Neuronal stem cell (in vitro differentiated cells): ENCODE data around the gene CPPED1.
"Not testable (repeated sequence)": the region's sequence is repeated elsewhere in the genome, so short reads cannot be mapped to it uniquely, and the experiment has no call there.

Source experiments
- DNase-seq: peaks from one replicate; pipeline ENCODE4 v3.0.0-alpha.2; 2013; ENCODE audit warnings: low spot score
- H2AFZ ChIP-seq: one replicate; pipeline ENCODE4 v1.6.1; 2013; ENCODE audit warnings: mild to moderate bottlenecking, low read length, inconsistent platforms
- H2AK5ac ChIP-seq: 2 replicates; pipeline ENCODE4 v1.6.1; 2013; ENCODE audit warnings: low read depth, mild to moderate bottlenecking, inconsistent platforms, low read length, moderate library complexity, mixed read lengths
- H2BK120ac ChIP-seq: 2 replicates; pipeline ENCODE4 v1.6.1; 2013; ENCODE audit warnings: low read depth, mild to moderate bottlenecking, inconsistent platforms, low read length, moderate library complexity, mixed read lengths
- H2BK12ac ChIP-seq: one replicate; pipeline ENCODE4 v1.6.1; 2013; ENCODE audit warnings: low read length, inconsistent platforms
- H2BK15ac ChIP-seq: 2 replicates; pipeline ENCODE4 v1.6.1; 2013; ENCODE audit warnings: mild to moderate bottlenecking, low read length, inconsistent platforms, mixed read lengths
- H2BK5ac ChIP-seq: one replicate; pipeline ENCODE4 v1.6.1; 2013; ENCODE audit warnings: inconsistent platforms, mild to moderate bottlenecking, low read length, moderate library complexity
- H3K14ac ChIP-seq: one replicate; pipeline ENCODE4 v1.6.1; 2013; ENCODE audit warnings: low read length, inconsistent platforms
- H3K18ac ChIP-seq: 2 replicates; pipeline ENCODE4 v1.6.1; 2013; ENCODE audit warnings: low read length, inconsistent platforms
- H3K23ac ChIP-seq: 2 replicates; pipeline ENCODE4 v1.6.1; 2013; ENCODE audit warnings: low read depth, mild to moderate bottlenecking, mixed read lengths, low read length, inconsistent platforms; ENCODE audit not compliant: poor library complexity
- H3K27ac ChIP-seq: replicated peaks from 3 replicates; pipeline ENCODE4 v1.5.1; 2013; ENCODE audit warnings: low read length, inconsistent platforms
- H3K27me3 ChIP-seq, 3 experiments: 2 replicates each; pipeline ENCODE4 v1.6.1; 2013; ENCODE audit warnings: low read length in 3 of 3, mild to moderate bottlenecking in 2 of 3, inconsistent platforms in 1 of 3, low read depth in 1 of 3, mixed read lengths in 1 of 3, moderate library complexity in 1 of 3; ENCODE audit not compliant: control insufficient read depth in 3 of 3, insufficient read depth in 3 of 3
- H3K36me3 ChIP-seq, 2 donors: replicated peaks in 1 of 2; 2 replicates each; pipeline ENCODE4 v1.6.1; 2013; ENCODE audit warnings: low read length in 2 of 2; ENCODE audit not compliant: control insufficient read depth in 2 of 2, insufficient read depth in 2 of 2
- H3K4ac ChIP-seq: 2 replicates; pipeline ENCODE4 v1.6.1; 2013; ENCODE audit warnings: inconsistent platforms, mild to moderate bottlenecking, low read length, moderate library complexity
- H3K4me1 ChIP-seq, 2 donors: 1 replicate in 1 of 2; 2 replicates in 1 of 2; pipeline ENCODE4 v1.6.1; 2013; ENCODE audit warnings: low read length in 2 of 2, low read depth in 1 of 2; ENCODE audit not compliant: control insufficient read depth in 2 of 2, insufficient read depth in 1 of 2
- H3K4me2 ChIP-seq: one replicate; pipeline ENCODE4 v1.6.1; 2013; ENCODE audit warnings: mild to moderate bottlenecking, low read length, inconsistent platforms; ENCODE audit not compliant: insufficient read depth, poor library complexity, severe bottlenecking
- H3K4me3 ChIP-seq, 2 donors: 2 replicates each; pipeline ENCODE4 v1.5.1; 2013; ENCODE audit warnings: low read length in 2 of 2, mild to moderate bottlenecking in 2 of 2, inconsistent platforms in 1 of 2, moderate library complexity in 1 of 2
- H3K79me1 ChIP-seq: one replicate; pipeline ENCODE4 v1.6.1; 2013; ENCODE audit warnings: low read depth, mild to moderate bottlenecking, inconsistent platforms, low read length, moderate library complexity
- H3K9ac ChIP-seq: one replicate; pipeline ENCODE4 v1.6.1; 2013; ENCODE audit warnings: mild to moderate bottlenecking, low read depth, low read length, inconsistent platforms; ENCODE audit not compliant: poor library complexity
- H3K9me3 ChIP-seq, 2 donors: replicated peaks in 1 of 2; 2 replicates each; pipeline versions ENCODE3 to v1.6.1; 2013; ENCODE audit warnings: low read length in 2 of 2, mild to moderate bottlenecking in 2 of 2, inconsistent platforms in 1 of 2, low read depth in 1 of 2, mixed read lengths in 1 of 2, moderate library complexity in 1 of 2; ENCODE audit not compliant: control insufficient read depth in 2 of 2, insufficient read depth in 1 of 2
- H4K8ac ChIP-seq: one replicate; pipeline ENCODE4 v1.6.1; 2013; ENCODE audit warnings: low read depth, mild to moderate bottlenecking, inconsistent platforms, low read length, moderate library complexity
- H4K91ac ChIP-seq: one replicate; pipeline ENCODE4 v1.6.1; 2013; ENCODE audit warnings: low read length, low read depth, mild to moderate bottlenecking, inconsistent platforms; ENCODE audit not compliant: poor library complexity
- WGBS, 2 donors: extraction: QIAGEN DNeasy Blood & Tissue Kit; methylation state at CpG; one replicate each; pipeline ENCODE4 v1.1.7; 2013; ENCODE audit warnings: missing lambda C conversion rate in 2 of 2, mixed read lengths in 1 of 2; ENCODE audit not compliant: insufficient read length in 2 of 2, insufficient replicate concordance in 1 of 2; ENCODE audit errors: extremely low coverage in 2 of 2; 5-methylcytosine and 5-hydroxymethylcytosine counted together

Gene CPPED1

DNA sequence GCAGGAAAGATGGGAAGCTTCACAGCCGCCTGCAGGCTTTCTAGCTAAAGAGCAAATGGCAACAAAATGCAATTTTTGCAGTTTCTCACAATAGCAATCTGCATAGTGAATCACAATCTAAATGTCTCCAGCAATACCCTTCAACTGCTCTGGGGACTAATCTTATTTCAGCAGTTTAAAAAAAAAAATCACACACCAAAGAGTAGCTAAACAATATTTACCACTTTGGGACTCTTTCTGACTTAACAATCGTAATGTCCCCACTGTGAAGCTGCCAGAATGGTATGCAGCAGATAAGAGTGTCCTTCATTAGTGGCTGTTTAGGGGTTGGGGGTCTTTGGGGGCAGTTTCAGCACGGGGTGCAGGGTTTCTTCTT lies 9.8 kb downstream of the CPPED1 start:
- no peak overlapping the region for H3K4me3 ChIP-seq
- H3K18ac ChIP-seq = no peak overlapping the region
- H3K9me3 ChIP-seq = peaks cover 0 to 2% of the 10 kb centered on the region in 2 donors
- no peaks in the 10 kb centered on the region for H3K27me3 ChIP-seq
- no peak overlapping the region for H4K8ac ChIP-seq
- no peak for DNase-seq
- H2BK5ac ChIP-seq = no peak overlapping the region
- no peaks in the 10 kb centered on the region for H3K36me3 ChIP-seq
- H2AK5ac ChIP-seq = no peak overlapping the region
- no peak overlapping the region for H2BK120ac ChIP-seq
- no peak overlapping the region for H3K9ac ChIP-seq
- no peaks in the 10 kb centered on the region for H3K79me1 ChIP-seq
- H4K91ac ChIP-seq = no peak overlapping the region
- WGBS, 2 donors = no CpG with 5 or more reads among the region's 3 CpGs
- H2AFZ ChIP-seq = no peak overlapping the region
- H2BK12ac ChIP-seq = no peak overlapping the region
- no peak overlapping the region for H3K23ac ChIP-seq
- H3K14ac ChIP-seq = no peak overlapping the region
- no peak overlapping the region for H2BK15ac ChIP-seq
- no peak overlapping the region for H3K4me2 ChIP-seq
- H3K4me1 ChIP-seq = no peaks in the 10 kb centered on the region
- no peak overlapping the region for H3K27ac ChIP-seq
- no peak overlapping the region for H3K4ac ChIP-seq

- DNase-seq = no peak
- Histone ChIP-seq H2BK120ac (no peak overlapping the region), H3K4ac (no peak overlapping the region), H3K79me1 (no peaks in the 10 kb centered on the region), H2BK15ac (no peak overlapping the region), H3K4me2 (no peak overlapping the region), H3K4me3 (no peak overlapping the region), H2BK12ac (no peak overlapping the region), H4K91ac (no peak overlapping the region), H3K27ac (no peak overlapping the region), H3K4me1 (no peaks in the 10 kb centered on the region), H2BK5ac (no peak overlapping the region), H4K8ac (no peak overlapping the region), H3K9ac (no peak overlapping the region), H3K9me3 (peaks cover 0 to 2% of the 10 kb centered on the region in 2 donors), H3K27me3 (no peaks in the 10 kb centered on the region), H2AK5ac (no peak overlapping the region), H3K36me3 (no peaks in the 10 kb centered on the region), H2AFZ (no peak overlapping the region), H3K14ac (no peak overlapping the region), H3K18ac (no peak overlapping the region), H3K23ac (no peak overlapping the region)
- WGBS, 2 donors = no CpG with 5 or more reads among the region's 9 CpGs
Measured at GRCh38 chr16:12793120-12793864, 10.4 kb downstream of the CPPED1 start.

DNA sequence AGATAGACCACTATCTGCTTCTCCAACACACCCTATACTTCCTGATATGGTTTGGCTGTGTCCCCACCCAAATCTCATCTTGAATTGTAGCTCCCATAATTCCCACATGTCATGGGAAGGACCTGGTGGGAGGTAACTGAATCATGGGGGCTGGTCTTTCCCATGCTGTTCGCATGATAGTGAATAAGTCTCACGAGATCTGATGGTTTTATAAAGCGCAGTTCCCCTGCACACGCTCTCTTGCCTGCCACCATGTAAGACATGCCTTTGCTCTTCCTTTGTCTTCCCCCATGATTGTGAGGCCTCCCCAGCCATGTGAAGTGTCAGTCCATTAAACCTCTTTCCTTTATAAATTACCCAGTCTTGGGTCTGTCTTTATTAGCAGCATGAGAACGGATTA lies 11.2 kb downstream of the CPPED1 start:
- H3K27me3 ChIP-seq, H2AFZ ChIP-seq, H4K91ac ChIP-seq, H3K4me2 ChIP-seq, H3K23ac ChIP-seq, H3K4ac ChIP-seq, H2BK12ac ChIP-seq, H3K9me3 ChIP-seq, H3K79me1 ChIP-seq, H2BK15ac ChIP-seq, H3K18ac ChIP-seq, DNase-seq, H3K4me1 ChIP-seq, H3K14ac ChIP-seq, H2AK5ac ChIP-seq, H3K36me3 ChIP-seq, H4K8ac ChIP-seq, H2BK5ac ChIP-seq, H2BK120ac ChIP-seq, H3K27ac ChIP-seq, H3K9ac ChIP-seq, H3K4me3 ChIP-seq: not testable (repeated sequence)
- no CpG with 5 or more reads among the region's 5 CpGs for WGBS, 2 donors

DNA sequence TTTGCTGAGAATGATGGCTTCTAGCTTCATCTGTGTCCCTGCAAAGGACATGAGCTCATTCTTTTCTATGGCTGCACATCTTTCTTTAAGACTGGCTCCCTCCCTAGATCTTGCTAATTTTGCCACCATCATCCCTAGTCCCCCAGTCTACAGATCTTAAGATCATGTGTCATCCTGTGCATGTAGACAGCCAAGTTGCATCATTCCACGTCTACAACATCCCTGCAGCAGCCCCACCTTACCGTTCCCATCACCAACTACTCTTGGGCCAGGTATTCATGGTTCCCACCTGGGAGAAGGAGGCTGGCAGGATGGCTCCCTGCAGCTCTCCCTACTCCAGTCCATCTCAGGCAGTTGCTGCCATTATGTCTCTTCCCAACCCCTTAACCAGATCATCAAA lies 12.3 kb downstream of the CPPED1 start:
- no peaks in the 10 kb centered on the region for H3K79me1 ChIP-seq
- H3K4me2 ChIP-seq = no peak overlapping the region
- H2BK120ac ChIP-seq = no peak overlapping the region
- no peak overlapping the region for H3K14ac ChIP-seq
- H3K4me3 ChIP-seq = no peak overlapping the region
- DNase-seq = no peak
- H4K91ac ChIP-seq = no peak overlapping the region
- H2AFZ ChIP-seq = no peak overlapping the region
- H3K9me3 ChIP-seq = peaks cover 0 to 2% of the 10 kb centered on the region in 2 donors
- H4K8ac ChIP-seq = no peak overlapping the region
- no peak overlapping the region for H2BK15ac ChIP-seq
- no peak overlapping the region for H3K23ac ChIP-seq
- no peaks in the 10 kb centered on the region for H3K4me1 ChIP-seq
- no peak overlapping the region for H2AK5ac ChIP-seq
- H3K4ac ChIP-seq = no peak overlapping the region
- H3K9ac ChIP-seq = no peak overlapping the region
- WGBS, 2 donors = no CpG with 5 or more reads among the region's 2 CpGs
- no peak overlapping the region for H3K27ac ChIP-seq
- no peak overlapping the region for H2BK5ac ChIP-seq
- H2BK12ac ChIP-seq = no peak overlapping the region
- no peaks in the 10 kb centered on the region for H3K27me3 ChIP-seq
- no peak overlapping the region for H3K18ac ChIP-seq
- H3K36me3 ChIP-seq = no peaks in the 10 kb centered on the region
